Astrocyte of the spinal cord (primary cell): ENCODE measurements around the gene ESD.

Source experiments
- DNase-seq: peaks from one replicate; pipeline ENCODE4 v3.0.0; 2011; ENCODE audit warnings: low read depth, low spot score
- H3K4me3 ChIP-seq: 2 replicates; pipeline ENCODE4 v1.5.1; 2011; ENCODE audit warnings: low read depth, mild to moderate bottlenecking, low read length, moderate library complexity
- in situ Hi-C: cut with HindIII; loops from 2 replicates; pipeline ENCODE4 v1.10.0; 2017; ENCODE audit warnings: low sequenced_read_pairs
- TF ChIP-seq, protein P1 (sequence below): IDR thresholded peaks from 2 replicates; pipeline ENCODE4 v1.5.1; 2012; ENCODE audit warnings: low read depth, mild to moderate bottlenecking, low read length, inconsistent platforms

Gene ESD, protein sequence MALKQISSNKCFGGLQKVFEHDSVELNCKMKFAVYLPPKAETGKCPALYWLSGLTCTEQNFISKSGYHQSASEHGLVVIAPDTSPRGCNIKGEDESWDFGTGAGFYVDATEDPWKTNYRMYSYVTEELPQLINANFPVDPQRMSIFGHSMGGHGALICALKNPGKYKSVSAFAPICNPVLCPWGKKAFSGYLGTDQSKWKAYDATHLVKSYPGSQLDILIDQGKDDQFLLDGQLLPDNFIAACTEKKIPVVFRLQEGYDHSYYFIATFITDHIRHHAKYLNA

DNA sequence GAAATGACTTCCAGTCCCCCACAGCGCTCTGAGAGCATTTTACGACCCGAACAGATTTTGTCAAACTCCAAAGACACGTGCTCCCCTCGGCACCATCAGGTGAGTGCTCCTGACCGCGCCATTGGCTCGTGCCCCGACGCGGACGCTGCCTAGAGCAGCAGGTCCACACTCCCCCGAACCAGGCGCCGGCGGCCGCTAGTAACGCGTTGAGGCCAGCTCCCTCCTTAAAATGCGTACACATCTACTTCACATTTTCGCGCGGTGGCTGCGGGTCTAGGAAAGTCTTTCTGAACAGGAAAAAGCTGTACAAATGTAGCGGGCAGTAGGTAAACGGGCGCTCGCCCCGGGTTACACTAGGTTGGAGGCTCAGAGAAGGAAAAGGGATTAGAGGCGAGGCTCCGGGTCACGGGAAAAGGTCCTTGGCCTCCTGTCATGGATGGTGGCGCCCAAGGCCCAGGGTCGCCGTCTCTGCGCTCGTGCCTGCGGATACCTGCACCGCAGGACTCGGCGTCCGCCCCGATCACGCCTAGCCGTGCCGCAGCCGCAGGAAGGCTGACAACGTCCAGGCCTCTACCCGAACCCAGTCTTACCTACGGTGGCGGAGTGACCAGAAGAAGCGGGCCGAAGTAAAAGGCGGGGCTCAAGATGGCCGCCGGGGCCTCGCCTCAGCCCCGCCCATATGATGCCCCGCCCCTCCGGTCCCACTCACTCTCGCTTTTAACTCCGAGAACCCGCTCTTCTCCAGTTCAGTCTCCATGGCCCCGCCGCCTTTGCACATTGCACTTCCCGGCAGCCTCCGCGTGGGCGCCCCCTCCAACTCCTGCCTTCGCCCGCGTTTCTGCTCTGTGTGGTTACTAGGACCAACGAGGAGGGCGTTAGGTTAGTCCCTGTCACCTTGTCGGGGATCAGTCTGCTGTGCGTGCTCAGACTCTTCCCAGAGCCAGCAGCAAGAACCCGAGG lies at the start of gene ESD:
TSS of gene ESD (minus strand) at position 647 of the 960 bp plus-strand sequence. CDS start 5,748 bp downstream, outside the sequence.
- TF ChIP-seq, protein P1, sequence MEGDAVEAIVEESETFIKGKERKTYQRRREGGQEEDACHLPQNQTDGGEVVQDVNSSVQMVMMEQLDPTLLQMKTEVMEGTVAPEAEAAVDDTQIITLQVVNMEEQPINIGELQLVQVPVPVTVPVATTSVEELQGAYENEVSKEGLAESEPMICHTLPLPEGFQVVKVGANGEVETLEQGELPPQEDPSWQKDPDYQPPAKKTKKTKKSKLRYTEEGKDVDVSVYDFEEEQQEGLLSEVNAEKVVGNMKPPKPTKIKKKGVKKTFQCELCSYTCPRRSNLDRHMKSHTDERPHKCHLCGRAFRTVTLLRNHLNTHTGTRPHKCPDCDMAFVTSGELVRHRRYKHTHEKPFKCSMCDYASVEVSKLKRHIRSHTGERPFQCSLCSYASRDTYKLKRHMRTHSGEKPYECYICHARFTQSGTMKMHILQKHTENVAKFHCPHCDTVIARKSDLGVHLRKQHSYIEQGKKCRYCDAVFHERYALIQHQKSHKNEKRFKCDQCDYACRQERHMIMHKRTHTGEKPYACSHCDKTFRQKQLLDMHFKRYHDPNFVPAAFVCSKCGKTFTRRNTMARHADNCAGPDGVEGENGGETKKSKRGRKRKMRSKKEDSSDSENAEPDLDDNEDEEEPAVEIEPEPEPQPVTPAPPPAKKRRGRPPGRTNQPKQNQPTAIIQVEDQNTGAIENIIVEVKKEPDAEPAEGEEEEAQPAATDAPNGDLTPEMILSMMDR: peak; percentile 1
- in situ Hi-C loops: no loop called here
- peak; percentile 95 for DNase-seq
- H3K4me3 ChIP-seq: peak within 1 kb of the TSS; percentile 62

DNA sequence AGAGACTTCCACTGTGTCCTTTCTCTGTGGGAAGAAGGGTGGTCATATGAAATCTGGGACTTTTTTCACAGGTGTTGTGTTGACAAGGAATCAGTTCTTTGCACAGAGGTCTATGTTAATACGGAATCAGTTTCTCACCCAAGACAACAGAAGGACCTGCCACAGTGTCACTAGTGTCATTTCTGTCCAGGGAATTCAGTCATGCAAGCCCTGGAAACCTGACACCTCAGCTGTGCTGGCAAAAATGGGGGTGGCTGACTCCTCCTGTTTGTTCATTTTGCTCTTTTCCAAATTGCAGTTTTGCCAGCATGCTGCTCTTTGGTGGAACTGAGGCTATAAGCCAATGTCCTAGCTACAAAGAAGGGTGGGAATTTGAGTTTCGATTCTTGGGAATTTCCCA lies 49.8 kb upstream of the ESD start:
- TF ChIP-seq, protein P1: no peak
- in situ Hi-C loops: no loop called here
- no peak overlapping the region for H3K4me3 ChIP-seq
- no peak for DNase-seq

DNA sequence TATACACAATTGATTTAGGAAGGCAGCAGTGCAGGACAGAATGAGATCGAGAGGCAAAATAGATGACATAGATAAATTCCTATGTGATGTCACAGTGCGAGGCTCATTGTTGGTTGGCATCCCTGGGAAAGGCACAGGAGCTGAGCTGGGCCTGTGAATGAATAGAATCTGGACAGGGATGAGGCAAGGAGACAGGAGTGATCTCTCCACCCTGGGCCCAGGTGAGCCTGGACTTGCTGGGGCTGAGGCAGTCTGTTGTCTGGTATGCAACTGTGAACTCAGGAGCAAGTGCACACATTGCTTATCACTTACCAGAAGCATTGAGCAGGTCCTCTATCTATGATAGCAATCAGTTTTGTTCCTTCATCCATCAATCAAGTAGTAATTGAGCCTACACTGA lies 48.2 kb upstream of the ESD start:
- TF ChIP-seq, protein P1: no peak
- in situ Hi-C loops: no loop called here
- no peak overlapping the region for H3K4me3 ChIP-seq
- DNase-seq: no peak

DNA sequence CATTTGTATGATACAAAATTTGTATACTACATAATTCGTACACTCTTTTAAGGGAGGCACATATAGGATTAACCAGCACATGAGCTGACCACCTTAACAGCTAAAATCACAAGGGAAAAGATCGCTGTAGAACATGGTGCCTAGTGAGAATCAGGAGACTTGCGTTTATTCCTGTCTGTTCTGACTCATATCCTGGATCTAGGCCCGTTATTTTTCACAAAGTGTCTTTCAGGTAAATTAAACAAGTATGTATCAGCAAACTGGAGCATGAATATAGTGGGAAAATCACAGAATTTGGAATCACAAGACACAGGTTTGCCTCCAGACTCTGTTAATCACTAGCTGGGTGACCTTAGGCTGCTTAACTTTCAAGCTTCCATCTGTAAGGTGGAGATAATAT lies 47.5 kb upstream of the ESD start:
- TF ChIP-seq, protein P1: no peak

DNA sequence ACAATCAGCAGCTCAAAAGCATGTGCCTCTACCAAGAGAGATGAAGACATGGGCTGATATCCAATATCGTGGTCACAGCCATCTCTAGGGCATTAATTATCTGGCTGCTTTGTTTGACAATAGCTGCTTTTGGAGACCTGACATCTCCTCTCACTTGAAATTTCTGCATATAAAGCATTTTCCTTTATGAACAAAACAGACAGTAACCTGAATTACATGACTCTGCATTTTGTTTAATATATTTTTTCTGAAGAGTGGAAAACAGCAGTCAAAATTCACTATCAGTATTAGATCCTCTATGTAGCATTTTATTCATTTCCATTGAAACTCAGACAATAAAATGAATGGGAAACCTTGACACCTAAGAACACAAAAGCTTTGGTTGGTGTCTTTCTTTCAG lies 42.4 kb upstream of the ESD start:
- H3K4me3 ChIP-seq: no peak overlapping the region
- in situ Hi-C loops: no loop called here
- DNase-seq: no peak
- TF ChIP-seq, protein P1: no peak

More for the DNA sequence above, 47.5 kb upstream of the ESD start:
- no peak for DNase-seq
- H3K4me3 ChIP-seq: no peak overlapping the region
- in situ Hi-C loops: no loop called here

DNA sequence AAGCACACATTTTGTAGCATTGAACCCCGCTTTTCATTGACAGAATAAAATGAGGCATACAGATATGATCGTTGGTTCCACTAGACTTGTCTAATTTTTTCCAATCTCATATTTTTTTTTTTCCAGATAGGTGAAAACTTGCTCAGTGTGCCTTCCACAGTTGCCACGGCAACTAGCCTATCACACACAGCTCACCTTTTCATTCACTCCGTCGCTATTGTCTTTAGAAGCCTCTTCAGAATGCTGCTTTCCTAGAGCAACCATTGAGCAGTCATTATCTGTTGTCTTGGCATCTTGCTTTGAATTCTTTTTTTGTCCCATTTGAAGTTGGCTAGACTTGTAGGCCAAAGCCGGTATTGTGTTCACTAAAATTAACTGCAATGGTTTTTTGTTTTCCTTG lies 37.7 kb upstream of the ESD start:
- TF ChIP-seq, protein P1: no peak
- no peak for DNase-seq
- in situ Hi-C loops: no loop called here
- no peak overlapping the region for H3K4me3 ChIP-seq
